ENCODE data around the gene BICRAL. TPM values are rescaled to one million over a fixed set of nuclear protein-coding genes. Genes with fewer than 3 reads are reported as not detected.
"Not testable (repeated sequence)": the region's sequence is repeated elsewhere in the genome, so short reads cannot be mapped to it uniquely, and the experiment has no call there.

BICRAL gene
- total RNA-seq, 2 donors from 2014 or later = 9.6 to 14.1 TPM

DNA sequence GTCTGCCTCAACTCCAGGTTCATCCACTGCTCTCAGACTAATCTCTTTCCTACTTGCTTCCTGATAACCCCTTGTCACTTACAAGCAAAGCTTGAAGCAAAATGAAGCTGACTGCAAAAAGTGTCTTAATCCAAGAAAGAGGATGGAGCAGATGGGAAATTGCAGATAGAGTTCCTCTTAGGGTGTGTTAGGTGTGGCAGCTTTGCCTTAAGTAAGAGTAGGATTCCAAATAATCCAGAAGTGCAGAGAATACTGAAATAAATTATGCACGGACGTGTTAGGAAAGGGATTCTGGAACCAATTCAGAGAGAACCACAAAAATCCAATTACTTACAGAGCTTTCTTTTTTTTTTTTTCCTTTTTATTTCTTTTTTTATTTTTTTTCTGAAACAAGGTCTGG is 91.5 kb downstream of the BICRAL start:
- Histone ChIP-seq H3K36me3 (no peaks in the 10 kb centered on the region), H3K4me3 (no peak overlapping the region), H3K9me3 (no peaks in the 10 kb centered on the region), H3K4me1 (no peaks in the 10 kb centered on the region), H3K27ac (no peak overlapping the region), H3K27me3 (no peaks in the 10 kb centered on the region)
- DNase-seq (ENCODE audit: low spot score) = no peak
- TF ChIP-seq, protein P1, sequence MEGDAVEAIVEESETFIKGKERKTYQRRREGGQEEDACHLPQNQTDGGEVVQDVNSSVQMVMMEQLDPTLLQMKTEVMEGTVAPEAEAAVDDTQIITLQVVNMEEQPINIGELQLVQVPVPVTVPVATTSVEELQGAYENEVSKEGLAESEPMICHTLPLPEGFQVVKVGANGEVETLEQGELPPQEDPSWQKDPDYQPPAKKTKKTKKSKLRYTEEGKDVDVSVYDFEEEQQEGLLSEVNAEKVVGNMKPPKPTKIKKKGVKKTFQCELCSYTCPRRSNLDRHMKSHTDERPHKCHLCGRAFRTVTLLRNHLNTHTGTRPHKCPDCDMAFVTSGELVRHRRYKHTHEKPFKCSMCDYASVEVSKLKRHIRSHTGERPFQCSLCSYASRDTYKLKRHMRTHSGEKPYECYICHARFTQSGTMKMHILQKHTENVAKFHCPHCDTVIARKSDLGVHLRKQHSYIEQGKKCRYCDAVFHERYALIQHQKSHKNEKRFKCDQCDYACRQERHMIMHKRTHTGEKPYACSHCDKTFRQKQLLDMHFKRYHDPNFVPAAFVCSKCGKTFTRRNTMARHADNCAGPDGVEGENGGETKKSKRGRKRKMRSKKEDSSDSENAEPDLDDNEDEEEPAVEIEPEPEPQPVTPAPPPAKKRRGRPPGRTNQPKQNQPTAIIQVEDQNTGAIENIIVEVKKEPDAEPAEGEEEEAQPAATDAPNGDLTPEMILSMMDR (IDR thresholded peaks at IDR 0.05) = no peak

DNA sequence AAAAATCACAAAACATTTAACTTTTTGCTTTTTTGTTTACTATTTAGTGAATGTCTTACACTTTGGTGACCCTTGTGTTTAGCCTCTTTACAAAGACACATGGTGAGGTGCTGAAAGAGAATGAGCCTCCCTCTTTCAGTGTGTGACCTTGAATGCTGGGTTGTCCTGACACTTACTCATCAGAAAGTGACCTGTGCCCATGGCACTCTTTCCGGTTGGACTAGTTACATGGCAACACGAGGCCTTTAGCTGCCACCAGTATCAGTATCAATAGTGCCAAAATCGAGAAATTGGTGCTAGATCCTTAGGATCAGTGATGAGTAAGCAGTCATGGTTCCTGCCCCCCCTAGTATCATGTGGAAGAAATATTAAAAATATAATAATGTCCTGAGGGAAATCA is 95.8 kb downstream of the BICRAL start:
- no peak for DNase-seq (ENCODE audit: low spot score)
- no peaks in the 10 kb centered on the region for H3K27me3 ChIP-seq
- peaks cover 11% of the 10 kb centered on the region for H3K36me3 ChIP-seq
- TF ChIP-seq, protein P1 (IDR thresholded peaks at IDR 0.05) = no peak
- H3K4me3 ChIP-seq = no peak overlapping the region
- H3K27ac ChIP-seq = no peak overlapping the region
- H3K4me1 ChIP-seq = peaks cover 0 to 23% of the 10 kb centered on the region in 2 donors
- no peaks in the 10 kb centered on the region for H3K9me3 ChIP-seq

DNA sequence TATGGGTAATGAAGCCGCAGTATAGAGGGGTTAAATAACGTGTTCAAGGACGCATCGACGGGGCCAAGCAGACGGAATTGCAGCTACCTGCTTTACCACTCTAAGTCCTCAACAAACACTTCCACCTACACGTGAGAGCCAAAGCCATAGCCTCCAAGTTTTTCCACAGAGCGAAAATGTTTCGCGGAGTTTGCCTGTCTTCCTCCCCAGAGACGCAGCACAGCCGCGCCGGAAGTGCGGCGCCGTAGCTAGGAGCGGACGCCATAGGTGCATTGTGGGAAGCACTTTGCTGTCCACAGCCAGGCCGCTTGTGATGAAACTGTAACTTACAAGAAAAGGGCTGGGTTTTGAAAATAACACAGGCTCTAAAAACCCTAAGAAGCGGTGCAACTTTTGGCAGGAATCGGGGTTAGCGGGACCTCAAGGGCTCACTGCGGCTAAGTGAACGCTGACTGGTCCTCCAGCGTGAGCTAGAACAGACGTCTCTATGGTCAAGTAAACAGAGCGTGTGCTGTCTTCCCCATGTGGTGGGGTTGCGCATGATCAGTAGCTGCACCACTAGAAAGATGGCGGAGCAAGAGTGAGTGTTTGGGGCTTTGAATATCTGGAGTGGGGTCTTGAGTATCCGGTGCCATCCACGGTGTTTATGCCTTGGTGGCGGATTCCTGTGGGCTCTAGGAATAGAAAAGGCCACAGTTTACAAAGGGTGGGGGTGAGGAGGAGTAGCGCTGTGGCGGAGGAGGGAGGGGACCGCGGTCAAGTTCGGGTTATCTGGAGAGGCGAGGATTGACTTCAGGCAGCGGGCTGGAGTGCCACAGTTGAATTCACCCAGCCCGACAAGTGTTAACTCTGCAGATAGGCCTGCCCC is 97.8 kb downstream of the BICRAL start, which contains the start of gene RPL7L1:
Gene RPL7L1 (plus strand): TSS at position 245 of the 868 bp plus-strand sequence. CDS start 295 bp downstream, at position 540.
- Histone ChIP-seq H3K9me3 (no peaks in the 10 kb centered on the region), H3K4me1 (peaks cover 0 to 23% of the 10 kb centered on the region in 2 donors), H3K36me3 (peaks cover 28% of the 10 kb centered on the region), H3K4me3 (peak within 1 kb of the TSS; percentile 61 to 62), H3K27ac (peak within 1 kb of the TSS; percentile 96 to 97), H3K27me3 (no peaks in the 10 kb centered on the region)
- TF ChIP-seq, protein P1 (IDR thresholded peaks at IDR 0.05) = peak in 1 of 2 donors; percentile 25
- peak; percentile 89 for DNase-seq (ENCODE audit: low spot score)

DNA sequence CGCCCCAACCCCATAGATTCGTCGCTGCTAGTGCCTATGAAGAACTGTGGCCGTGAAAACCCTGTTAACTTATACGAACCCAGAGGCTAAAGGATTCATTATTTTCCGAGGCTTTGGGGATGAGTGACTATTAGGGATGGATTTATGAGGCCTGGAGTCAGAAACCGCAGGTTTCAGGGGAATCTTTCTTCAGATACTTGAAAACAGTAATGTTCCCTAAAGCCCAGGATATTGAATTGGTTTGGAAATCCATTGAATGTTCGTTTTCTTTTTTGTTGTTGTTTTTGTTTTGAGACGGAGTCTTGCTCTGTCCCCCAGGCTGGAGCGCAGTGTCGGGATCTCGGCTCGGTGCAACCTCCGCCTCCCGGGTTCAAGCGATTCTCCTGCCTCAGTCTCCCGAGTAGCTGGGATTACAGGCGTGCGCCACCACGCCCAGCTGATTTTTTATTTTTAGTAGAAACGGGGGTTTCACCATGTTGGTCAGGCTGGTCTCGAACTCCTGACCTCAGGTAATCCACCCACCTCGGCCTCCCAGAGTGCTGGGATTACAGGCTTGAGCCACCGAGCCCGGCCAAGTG is 98.5 kb downstream of the BICRAL start:
- not testable (repeated sequence) for H3K27me3 ChIP-seq; H3K9me3 ChIP-seq; DNase-seq (ENCODE audit: low spot score)
- Histone ChIP-seq H3K36me3 (peaks cover 35% of the 10 kb centered on the region), H3K4me3 (peak overlapping the region; percentile 61 to 62), H3K4me1 (peaks cover 0 to 23% of the 10 kb centered on the region in 2 donors), H3K27ac (peak overlapping the region; percentile 96 to 97)

DNA sequence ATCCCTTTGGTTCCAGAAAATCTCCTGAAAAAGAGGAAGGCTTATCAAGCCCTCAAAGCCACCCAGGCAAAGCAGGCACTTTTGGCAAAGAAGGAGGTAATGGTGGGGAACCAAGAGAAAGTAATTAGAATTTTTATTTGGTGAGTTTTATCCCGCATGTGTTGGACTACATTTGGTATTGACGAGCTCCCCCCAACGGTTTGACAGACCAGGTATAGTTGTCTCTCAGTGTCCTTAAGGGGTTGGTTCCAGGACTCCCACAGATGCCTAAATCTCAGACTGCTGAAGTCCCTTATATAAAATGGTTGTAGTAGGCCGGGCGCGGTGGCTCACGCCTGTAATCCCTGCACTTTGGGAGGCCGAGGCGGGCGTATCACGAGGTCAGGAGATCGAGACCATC is 99.0 kb downstream of the BICRAL start:
- peak overlapping the region in 1 of 2 donors; percentile 97 for H3K27ac ChIP-seq
- H3K36me3 ChIP-seq = peaks cover 40% of the 10 kb centered on the region
- not testable (repeated sequence) for H3K27me3 ChIP-seq

DNA sequence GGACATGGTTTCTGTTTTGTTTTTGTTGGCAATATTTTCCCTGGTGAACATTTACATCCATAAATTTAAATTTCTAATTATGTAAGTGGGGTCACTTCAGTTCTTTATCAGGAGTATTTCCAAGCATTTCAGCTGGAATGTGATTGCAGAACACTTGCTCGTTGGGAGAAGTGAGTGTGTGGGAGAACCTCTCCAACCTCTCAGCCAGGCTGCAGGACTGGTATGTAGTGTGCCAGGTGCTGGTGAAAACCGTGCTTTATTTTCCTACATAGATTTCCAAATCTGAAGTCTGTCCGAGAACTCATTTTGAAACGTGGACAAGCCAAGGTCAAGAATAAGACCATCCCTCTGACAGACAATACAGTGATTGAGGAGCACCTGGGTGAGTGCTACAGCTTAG is 103.8 kb downstream of the BICRAL start:
- TF ChIP-seq, protein P1 (IDR thresholded peaks at IDR 0.05) = no peak
- Histone ChIP-seq H3K4me3 (no peak overlapping the region), H3K36me3 (peaks cover 50% of the 10 kb centered on the region), H3K9me3 (no peaks in the 10 kb centered on the region), H3K27me3 (no peaks in the 10 kb centered on the region), H3K27ac (no peak overlapping the region), H3K4me1 (peaks cover 0 to 15% of the 10 kb centered on the region in 2 donors)
- no peak for DNase-seq (ENCODE audit: low spot score)

More for the DNA sequence above, 99.0 kb downstream of the BICRAL start:
- Histone ChIP-seq H3K4me1 (peaks cover 0 to 23% of the 10 kb centered on the region in 2 donors), H3K4me3 (peak overlapping the region; percentile 61 to 62)
- not testable (repeated sequence) for H3K9me3 ChIP-seq; DNase-seq (ENCODE audit: low spot score)

DNA sequence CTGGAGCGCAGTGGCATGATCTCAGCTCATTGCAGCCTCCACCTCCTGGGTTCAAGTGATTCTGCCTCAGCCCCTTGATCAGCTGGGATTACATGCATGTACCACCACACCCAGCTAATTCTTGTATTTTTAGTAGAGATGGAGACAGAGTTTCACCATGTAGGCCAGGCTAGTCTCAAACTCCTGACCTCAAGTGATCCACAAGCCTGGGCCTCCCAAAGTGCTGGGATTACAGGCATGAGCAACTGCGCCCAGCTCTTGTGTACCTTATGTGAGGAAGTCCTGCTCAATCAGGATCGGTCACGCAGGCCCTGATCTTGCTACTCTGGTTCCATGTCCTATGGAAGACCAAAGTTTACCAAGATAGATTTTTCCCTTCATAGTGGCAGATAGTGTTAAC is 106.3 kb downstream of the BICRAL start:
- peaks cover 0 to 14% of the 10 kb centered on the region in 2 donors for H3K4me1 ChIP-seq
- not testable (repeated sequence) for H3K4me3 ChIP-seq; H3K27ac ChIP-seq; H3K27me3 ChIP-seq; DNase-seq (ENCODE audit: low spot score); H3K9me3 ChIP-seq
- peaks cover 37% of the 10 kb centered on the region for H3K36me3 ChIP-seq

Data from right atrium auricular region (tissue), 2 donors.